ENCODE results near the gene AK4.
"Not testable (repeated sequence)": the region's sequence is repeated elsewhere in the genome, so short reads cannot be mapped to it uniquely, and the experiment has no call there.

The AK4 gene

DNA sequence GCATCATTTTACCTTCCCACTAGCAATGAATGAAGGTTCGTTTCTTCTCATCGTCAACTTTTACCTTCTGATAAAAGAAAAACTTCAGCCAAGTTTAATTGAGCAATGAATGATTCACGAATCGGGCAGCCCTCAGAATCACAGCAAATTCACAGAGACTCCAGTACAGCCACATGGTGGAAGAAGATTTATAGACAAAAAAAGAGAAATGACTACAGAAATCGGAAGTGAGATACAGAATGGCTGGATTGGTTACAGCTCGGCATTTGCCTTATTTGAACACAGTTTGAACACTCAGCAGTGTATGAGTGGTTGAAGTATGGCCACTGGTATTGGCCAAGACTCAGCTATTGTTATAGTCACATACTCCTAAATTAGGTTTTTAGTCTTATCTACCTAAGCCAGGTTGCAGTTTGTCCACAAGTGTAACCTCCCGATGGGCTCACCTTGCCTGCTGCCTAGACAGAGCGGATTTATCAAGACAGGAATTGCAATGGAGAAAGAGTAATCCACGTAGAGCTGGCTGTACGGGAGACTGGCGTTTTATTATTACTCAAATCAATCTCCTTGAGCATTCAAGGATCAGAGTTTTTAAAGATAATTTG lies 15.3 kb downstream of the AK4 start:
- CTCF ChIA-PET = no interaction called here
- POLR2A ChIA-PET = no interaction called here
- DNase-seq (ENCODE audit: extremely low spot score) = no peak
- TF ChIP-seq FOXA1 (IDR thresholded peaks at IDR 0.05) (no peak), BHLHE40 (IDR thresholded peaks at IDR 0.05; ENCODE audit: borderline replicate concordance) (no peak), ZNF384 (IDR thresholded peaks at IDR 0.05) (no peak), ARNT (IDR thresholded peaks at IDR 0.05) (no peak), TARDBP (IDR thresholded peaks at IDR 0.05) (no peak), L3MBTL2 (conservative IDR thresholded peaks at IDR 0.05) (no peak), SP1 (IDR thresholded peaks at IDR 0.05) (no peak), ELF4 (IDR thresholded peaks at IDR 0.05) (no peak), HDGF (IDR thresholded peaks at IDR 0.05; ENCODE audit: borderline replicate concordance) (no peak), CTBP1 (IDR thresholded peaks at IDR 0.05; ENCODE audit: borderline replicate concordance) (no peak), FOXM1 (IDR thresholded peaks at IDR 0.05; ENCODE audit: borderline replicate concordance) (no peak), SUZ12 (IDR thresholded peaks at IDR 0.05) (no peak), FOXK2 (IDR thresholded peaks at IDR 0.05) (no peak), NFRKB (IDR thresholded peaks at IDR 0.05) (no peak), LEF1 (IDR thresholded peaks at IDR 0.05; ENCODE audit: borderline replicate concordance) (no peak)
- TF ChIP-seq, protein P1, sequence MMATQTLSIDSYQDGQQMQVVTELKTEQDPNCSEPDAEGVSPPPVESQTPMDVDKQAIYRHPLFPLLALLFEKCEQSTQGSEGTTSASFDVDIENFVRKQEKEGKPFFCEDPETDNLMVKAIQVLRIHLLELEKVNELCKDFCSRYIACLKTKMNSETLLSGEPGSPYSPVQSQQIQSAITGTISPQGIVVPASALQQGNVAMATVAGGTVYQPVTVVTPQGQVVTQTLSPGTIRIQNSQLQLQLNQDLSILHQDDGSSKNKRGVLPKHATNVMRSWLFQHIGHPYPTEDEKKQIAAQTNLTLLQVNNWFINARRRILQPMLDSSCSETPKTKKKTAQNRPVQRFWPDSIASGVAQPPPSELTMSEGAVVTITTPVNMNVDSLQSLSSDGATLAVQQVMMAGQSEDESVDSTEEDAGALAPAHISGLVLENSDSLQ (IDR thresholded peaks at IDR 0.05) = no peak

DNA sequence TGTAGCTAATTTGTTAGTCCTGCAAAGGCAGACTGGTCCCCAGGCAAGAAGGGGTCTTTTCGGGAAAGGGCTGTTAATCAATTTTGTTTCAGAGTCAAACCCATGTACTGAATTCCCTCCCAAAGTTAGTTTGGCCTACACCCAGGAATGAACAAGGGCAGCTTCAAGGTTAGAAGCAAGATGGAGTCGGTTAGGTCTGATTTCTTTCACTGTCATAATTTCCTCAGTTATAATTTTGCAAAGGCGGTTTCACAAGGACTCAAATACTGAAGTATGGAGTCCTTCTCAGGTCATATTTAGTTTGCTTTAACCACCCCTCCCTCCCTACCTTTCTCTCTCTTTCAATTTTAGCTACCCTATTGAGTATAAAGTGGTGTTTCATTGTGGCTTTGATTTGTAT lies 16.1 kb downstream of the AK4 start:
- DNase-seq (ENCODE audit: extremely low spot score); POLR2A ChIA-PET; CTCF ChIA-PET: not testable (repeated sequence)

DNA sequence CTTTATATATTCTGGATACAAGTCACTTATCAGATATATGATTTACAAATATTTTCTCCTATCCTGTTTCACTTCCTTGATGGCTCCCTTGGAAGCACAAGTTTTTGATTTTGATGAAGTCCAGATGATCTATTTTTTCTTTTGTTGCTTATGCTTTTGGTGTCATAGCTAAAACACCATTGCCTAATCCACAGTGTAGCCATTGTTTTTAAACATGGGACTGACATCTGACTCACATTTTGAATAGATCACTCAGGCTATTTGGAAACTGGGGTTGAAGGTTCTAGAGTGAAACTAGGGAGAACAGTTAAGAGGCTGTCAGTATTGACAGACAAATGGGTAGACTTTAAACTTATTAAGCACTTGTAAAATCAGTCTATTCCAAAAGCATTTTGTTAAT lies 16.6 kb downstream of the AK4 start:
- no peak for DNase-seq (ENCODE audit: extremely low spot score)

DNA sequence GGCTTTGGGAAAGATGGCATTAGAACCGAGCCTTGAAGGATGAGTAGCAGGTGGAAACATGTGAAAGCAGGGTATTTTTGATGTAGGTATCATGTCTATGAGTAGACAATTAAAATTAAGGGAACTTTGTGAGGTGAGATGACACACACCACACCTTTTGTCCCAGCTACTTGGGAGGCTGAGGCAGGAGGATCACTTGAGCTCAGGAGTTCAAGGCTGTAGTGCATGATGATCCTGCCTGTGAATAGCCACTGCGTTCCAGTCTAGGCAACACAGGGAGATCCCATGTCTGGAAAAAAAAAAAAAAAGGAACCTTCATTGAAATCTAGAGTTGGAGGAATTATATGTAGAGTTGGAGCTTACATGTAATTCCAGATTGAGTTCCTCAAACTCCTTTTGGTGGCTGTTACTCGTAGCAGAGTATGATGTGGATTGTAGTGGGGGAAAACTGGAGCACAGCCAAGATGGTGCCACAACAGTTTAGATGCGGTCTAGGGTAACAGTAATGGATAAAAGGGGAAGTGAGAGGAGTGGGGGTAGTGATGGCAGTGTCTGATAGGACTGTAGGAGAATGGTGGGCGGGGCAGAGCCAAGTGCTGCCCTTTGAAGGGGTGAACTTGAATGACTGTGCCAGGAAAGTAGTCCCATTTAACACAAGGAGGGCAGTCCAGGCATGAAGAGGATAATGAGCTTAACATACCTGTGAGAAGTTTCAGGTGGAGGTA lies 17.4 kb downstream of the AK4 start:
- TF ChIP-seq NFRKB (IDR thresholded peaks at IDR 0.05) = no peak
- TF ChIP-seq L3MBTL2 (conservative IDR thresholded peaks at IDR 0.05) = no peak
- TF ChIP-seq, protein P1 (IDR thresholded peaks at IDR 0.05) = no peak
- no peak for TF ChIP-seq ZNF384 (IDR thresholded peaks at IDR 0.05)
- TF ChIP-seq FOXM1 (IDR thresholded peaks at IDR 0.05; ENCODE audit: borderline replicate concordance) = no peak
- TF ChIP-seq CTBP1 (IDR thresholded peaks at IDR 0.05; ENCODE audit: borderline replicate concordance) = no peak
- no peak for TF ChIP-seq SUZ12 (IDR thresholded peaks at IDR 0.05)
- no peak for TF ChIP-seq HDGF (IDR thresholded peaks at IDR 0.05; ENCODE audit: borderline replicate concordance)
- no peak for TF ChIP-seq BHLHE40 (IDR thresholded peaks at IDR 0.05; ENCODE audit: borderline replicate concordance)
- no peak for TF ChIP-seq LEF1 (IDR thresholded peaks at IDR 0.05; ENCODE audit: borderline replicate concordance)
- no peak for TF ChIP-seq TARDBP (IDR thresholded peaks at IDR 0.05)
- no peak for TF ChIP-seq ELF4 (IDR thresholded peaks at IDR 0.05)
- TF ChIP-seq SP1 (IDR thresholded peaks at IDR 0.05) = no peak
- no peak for TF ChIP-seq FOXK2 (IDR thresholded peaks at IDR 0.05)
- TF ChIP-seq ARNT (IDR thresholded peaks at IDR 0.05) = no peak
- no peak for TF ChIP-seq FOXA1 (IDR thresholded peaks at IDR 0.05)
- no peak for DNase-seq (ENCODE audit: extremely low spot score)
- CTCF ChIA-PET = interaction anchor here (0.6 kb wide), 3 partner anchors 12 to 1375 kb away, joined by 3 read pairs; no protein-coding TSS in a partner anchor
- POLR2A ChIA-PET = no interaction called here

More for the DNA sequence above, 16.6 kb downstream of the AK4 start:
- POLR2A ChIA-PET = no interaction called here
- CTCF ChIA-PET = interaction anchor here (0.6 kb wide), 2 partner anchors 1229 to 1374 kb away, joined by 3 read pairs; no protein-coding TSS in a partner anchor
- TF ChIP-seq ARNT (IDR thresholded peaks at IDR 0.05) (no peak), CTBP1 (IDR thresholded peaks at IDR 0.05; ENCODE audit: borderline replicate concordance) (no peak), SP1 (IDR thresholded peaks at IDR 0.05) (no peak), ZNF384 (IDR thresholded peaks at IDR 0.05) (no peak), FOXA1 (IDR thresholded peaks at IDR 0.05) (no peak), FOXM1 (IDR thresholded peaks at IDR 0.05; ENCODE audit: borderline replicate concordance) (no peak), BHLHE40 (IDR thresholded peaks at IDR 0.05; ENCODE audit: borderline replicate concordance) (no peak), L3MBTL2 (conservative IDR thresholded peaks at IDR 0.05) (no peak), HDGF (IDR thresholded peaks at IDR 0.05; ENCODE audit: borderline replicate concordance) (no peak), SUZ12 (IDR thresholded peaks at IDR 0.05) (no peak), ELF4 (IDR thresholded peaks at IDR 0.05) (no peak), TARDBP (IDR thresholded peaks at IDR 0.05) (no peak), LEF1 (IDR thresholded peaks at IDR 0.05; ENCODE audit: borderline replicate concordance) (no peak), NFRKB (IDR thresholded peaks at IDR 0.05) (no peak), FOXK2 (IDR thresholded peaks at IDR 0.05) (no peak)
- TF ChIP-seq, protein P1 (IDR thresholded peaks at IDR 0.05) = no peak

DNA sequence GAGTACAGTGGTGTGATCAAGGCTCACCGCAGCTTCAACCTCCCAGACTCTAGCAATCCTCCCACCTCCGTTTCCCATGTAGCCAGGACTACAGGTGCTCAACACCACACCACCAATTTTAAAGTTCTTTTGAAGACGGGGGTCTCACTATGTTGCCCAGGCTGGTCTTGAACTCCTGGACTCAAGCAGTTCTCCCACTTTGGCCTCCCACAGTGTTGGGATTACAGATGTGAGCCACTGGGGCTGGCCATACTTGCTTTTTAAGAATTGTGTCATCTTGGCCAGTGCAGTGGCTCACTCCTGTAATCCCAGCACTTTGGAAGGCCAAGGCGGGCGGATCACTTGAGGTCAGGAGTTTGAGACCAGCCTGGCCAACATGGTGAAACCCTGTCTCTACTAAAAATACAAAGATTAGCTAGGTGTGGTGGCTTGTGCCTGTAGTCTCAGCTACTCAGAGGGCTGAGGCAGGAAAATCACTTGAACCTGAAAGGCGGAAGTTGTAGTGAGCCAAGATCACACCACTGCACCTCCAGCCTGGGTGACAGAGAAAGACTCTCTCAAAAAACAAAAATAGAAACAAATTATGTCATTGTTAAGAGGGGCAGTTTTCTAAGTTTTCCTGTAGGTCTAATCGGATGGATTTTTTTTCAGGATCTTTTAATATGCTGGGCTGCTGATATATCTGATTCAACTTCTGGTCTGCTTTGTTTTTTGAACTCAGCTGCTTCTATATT lies 18.7 kb downstream of the AK4 start:
- CTCF ChIA-PET = interaction anchor here (0.6 to 2.1 kb wide), 3 partner anchors 10 to 42 kb away, joined by 3 to 8 read pairs (median 3); no protein-coding TSS in a partner anchor
- no peak for DNase-seq (ENCODE audit: extremely low spot score)
- POLR2A ChIA-PET = no interaction called here
- no peak for TF ChIP-seq SP1 (IDR thresholded peaks at IDR 0.05)
